Uterus (tissue), 2 donors: ENCODE measurements around the gene ITPR3.

ENCODE experiments used
- POLR2A ChIP-seq, 2 donors: fragments of 450-650 bp; IDR thresholded peaks; one replicate each; pipeline ENCODE4 v1.6.1; 2016; ENCODE audit warnings: antibody characterized with exemption in 2 of 2, mild to moderate bottlenecking in 1 of 2, moderate library complexity in 1 of 2
- TF ChIP-seq, protein P1 (sequence below), 4 experiments: fragments of 200-600 bp in 2 of 4; fragments of 450-650 bp in 2 of 4; sonication (generic) in 2 of 4; IDR thresholded peaks; one replicate each; pipeline ENCODE4 v1.5.1; 2016 to 2019; ENCODE audit warnings: antibody characterized with exemption in 4 of 4, mild to moderate bottlenecking in 2 of 4, moderate library complexity in 1 of 4

DNA sequence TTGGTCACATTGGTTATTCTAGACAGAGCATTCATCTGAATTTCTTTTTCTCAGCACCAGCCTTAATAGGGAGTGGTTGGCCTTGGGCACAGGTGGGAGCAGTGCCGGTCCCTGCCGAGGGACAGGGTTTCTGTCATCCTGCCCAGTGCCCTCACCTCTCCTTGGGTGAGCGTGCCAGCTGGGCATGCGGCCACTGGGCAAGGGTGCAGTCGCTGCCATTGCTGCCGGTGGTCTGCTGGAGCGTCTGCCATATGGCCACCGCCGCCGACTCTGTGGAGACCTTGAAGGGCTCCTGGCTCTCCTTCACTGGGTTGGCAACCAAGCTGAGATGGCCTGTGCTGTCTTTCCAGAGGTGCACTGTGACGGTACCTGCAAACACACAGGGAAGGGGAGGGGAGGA lies 106.8 kb downstream of the ITPR3 start:
- TF ChIP-seq, protein P1, sequence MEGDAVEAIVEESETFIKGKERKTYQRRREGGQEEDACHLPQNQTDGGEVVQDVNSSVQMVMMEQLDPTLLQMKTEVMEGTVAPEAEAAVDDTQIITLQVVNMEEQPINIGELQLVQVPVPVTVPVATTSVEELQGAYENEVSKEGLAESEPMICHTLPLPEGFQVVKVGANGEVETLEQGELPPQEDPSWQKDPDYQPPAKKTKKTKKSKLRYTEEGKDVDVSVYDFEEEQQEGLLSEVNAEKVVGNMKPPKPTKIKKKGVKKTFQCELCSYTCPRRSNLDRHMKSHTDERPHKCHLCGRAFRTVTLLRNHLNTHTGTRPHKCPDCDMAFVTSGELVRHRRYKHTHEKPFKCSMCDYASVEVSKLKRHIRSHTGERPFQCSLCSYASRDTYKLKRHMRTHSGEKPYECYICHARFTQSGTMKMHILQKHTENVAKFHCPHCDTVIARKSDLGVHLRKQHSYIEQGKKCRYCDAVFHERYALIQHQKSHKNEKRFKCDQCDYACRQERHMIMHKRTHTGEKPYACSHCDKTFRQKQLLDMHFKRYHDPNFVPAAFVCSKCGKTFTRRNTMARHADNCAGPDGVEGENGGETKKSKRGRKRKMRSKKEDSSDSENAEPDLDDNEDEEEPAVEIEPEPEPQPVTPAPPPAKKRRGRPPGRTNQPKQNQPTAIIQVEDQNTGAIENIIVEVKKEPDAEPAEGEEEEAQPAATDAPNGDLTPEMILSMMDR (IDR thresholded peaks at IDR 0.05), result no peak
- TF ChIP-seq POLR2A (IDR thresholded peaks at IDR 0.05), result no peak
